Left lung (tissue), 10 donors: ENCODE data around the gene MYBPC1. TPM values are rescaled to one million over a fixed set of nuclear protein-coding genes. Genes with fewer than 3 reads are reported as not detected.

Source experiments
- ATAC-seq: fragments of 200-7000 bp; cut with Tn5 transposase; one replicate; pipeline ENCODE4 v1.9.1; 2020; ENCODE audit warnings: moderate library complexity
- DNase-seq, 4 donors: peaks; one replicate each; pipeline ENCODE4 v3.0.0-alpha.2; 2013 to 2020
- H3K27ac ChIP-seq, 2 donors: fragments of 200-600 bp; sonication (generic) in 1 of 2; one replicate each; pipeline versions ENCODE4 v1.5.0 to v1.8.0; 2020 to 2021
- H3K27me3 ChIP-seq, 2 donors: fragments of 200-600 bp; sonication (generic) in 1 of 2; one replicate each; pipeline versions ENCODE4 v1.5.0 to v1.8.0; 2020 to 2021
- H3K36me3 ChIP-seq, 2 donors: fragments of 200-600 bp; sonication (generic) in 1 of 2; one replicate each; pipeline versions ENCODE4 v1.5.0 to v1.8.0; 2020 to 2021
- H3K4me1 ChIP-seq, 2 donors: fragments of 200-600 bp; one replicate each; pipeline ENCODE4 v1.8.0; 2021
- H3K4me3 ChIP-seq, 2 donors: fragments of 200-600 bp; sonication (generic) in 1 of 2; one replicate each; pipeline versions ENCODE4 v1.5.0 to v1.8.0; 2020 to 2021; ENCODE audit warnings: mild to moderate bottlenecking in 1 of 2
- H3K9me3 ChIP-seq, 2 donors: fragments of 200-600 bp; sonication (generic) in 1 of 2; one replicate each; pipeline versions ENCODE4 v1.5.0 to v1.8.0; 2020 to 2021
- CTCF ChIP-seq, 2 donors: fragments of 200-600 bp; sonication (generic) in 1 of 2; IDR thresholded peaks; one replicate each; pipeline versions ENCODE4 v1.5.0 to v1.8.0; 2021; ENCODE audit warnings: antibody characterized with exemption in 2 of 2
- intact Hi-C, 2 donors: fragments of 100-400 bp; cut with DNase I; formaldehyde crosslinking; loops; one replicate each; pipeline versions ENCODE4 v1.11.2 to v1.14.2; 2022
- polyA plus RNA-seq, 6 donors: library from polyadenylated mRNA; unstranded; fragments of 120-200 nt; gene quantifications; one replicate each; pipeline ENCODE4 v1.2.1, GENCODE V29; 2013; ENCODE audit not compliant: insufficient read length in 6 of 6
- total RNA-seq, 2 donors: library from RNA; stranded (reverse); fragmentation: NEBNext Ultra II Directional; extraction: Animal tissue kit (Norgen Biotek cat#: 25700); gene quantifications; one replicate each; pipeline ENCODE4 v1.2.1, GENCODE V29; 2021
- donor health status: DM: no; HTN: yes; CAD: no.
- donor health status: DM: no; HTN: no; CAD: no.

Gene MYBPC1
- total and polyA plus RNA-seq, 8 donors = 0.06 to 0.24 (median 0.17) TPM; not detected in 3

DNA sequence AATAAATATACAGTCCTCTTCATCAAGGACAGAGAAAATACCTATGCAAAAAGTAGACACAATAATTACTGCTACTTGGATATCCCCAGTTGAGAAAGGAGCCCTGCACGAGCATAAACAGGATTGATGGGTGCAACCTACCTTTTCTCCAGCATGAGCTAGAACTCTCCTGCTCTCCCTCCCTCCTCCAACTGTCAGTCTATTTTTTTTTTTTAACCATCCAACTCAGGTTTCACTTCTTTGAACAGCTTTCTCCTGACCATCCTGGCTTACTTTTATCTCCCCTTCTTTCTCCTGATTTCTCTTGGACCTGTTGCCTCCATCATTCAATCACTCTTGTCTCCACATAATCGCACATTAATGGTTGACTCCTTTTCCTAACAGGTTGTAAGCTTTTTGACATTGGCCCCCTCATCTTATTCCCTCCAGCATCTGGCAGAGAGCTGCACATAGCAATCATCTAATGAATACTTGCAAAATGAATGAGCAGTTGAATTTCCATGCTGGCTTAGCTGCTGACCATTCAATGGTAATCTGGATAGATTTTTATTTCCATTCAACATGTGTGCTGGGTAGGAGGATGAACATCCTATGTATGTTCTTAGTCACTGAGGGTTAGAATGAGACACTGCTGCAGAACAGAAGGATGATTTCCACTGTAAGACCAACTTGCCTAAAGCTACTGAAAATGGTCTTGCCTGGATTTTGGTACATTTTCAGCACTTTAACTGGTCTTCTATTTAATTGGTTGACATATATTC, 24.4 kb downstream of the MYBPC1 start:
- H3K4me3 ChIP-seq = no peak overlapping the region
- no peaks in the 10 kb centered on the region for H3K9me3 ChIP-seq

GRCh38 chr12:101619858-101620761, 25.3 kb downstream of the MYBPC1 start:
- Histone ChIP-seq H3K27me3 (no peaks in the 10 kb centered on the region), H3K27ac (no peak overlapping the region), H3K4me3 (no peak overlapping the region), H3K4me1 (peaks cover 2 to 37% of the 10 kb centered on the region in 2 donors), H3K9me3 (no peaks in the 10 kb centered on the region), H3K36me3 (no peaks in the 10 kb centered on the region)
- ATAC-seq (no peak), DNase-seq (peak in 1 of 4 donors; percentile 26)
- TF ChIP-seq CTCF (IDR thresholded peaks at IDR 0.05) = no peak
- intact Hi-C loops = no loop called here

More for the DNA sequence above, 24.4 kb downstream of the MYBPC1 start:
- intact Hi-C loops = no loop called here
- Histone ChIP-seq H3K27ac (no peak overlapping the region), H3K4me1 (peaks cover 4 to 39% of the 10 kb centered on the region in 2 donors), H3K27me3 (no peaks in the 10 kb centered on the region), H3K36me3 (no peaks in the 10 kb centered on the region)
- no peak for ATAC-seq
- DNase-seq = no peak
- no peak for TF ChIP-seq CTCF (IDR thresholded peaks at IDR 0.05)

DNA sequence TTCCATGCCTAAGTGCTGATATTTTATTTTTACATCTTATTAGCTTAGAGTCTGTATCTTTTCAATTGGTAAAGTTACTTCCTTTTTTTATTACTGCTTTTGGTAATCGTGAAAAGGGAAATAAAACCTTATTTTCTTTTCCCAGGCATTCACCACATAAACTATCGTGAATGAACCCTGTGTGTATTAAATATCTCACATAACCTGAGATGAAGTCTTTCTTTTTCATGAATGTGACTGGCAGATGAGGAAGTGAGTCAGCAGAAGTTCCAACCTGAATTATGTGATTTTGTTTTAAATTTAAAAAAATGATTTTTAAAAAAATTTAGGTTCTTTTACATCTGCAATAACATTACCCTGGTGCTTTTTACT, 26.0 kb downstream of the MYBPC1 start:
- Histone ChIP-seq H3K27ac (no peak overlapping the region), H3K4me3 (no peak overlapping the region), H3K36me3 (no peaks in the 10 kb centered on the region), H3K4me1 (peaks cover 0 to 33% of the 10 kb centered on the region in 2 donors), H3K9me3 (no peaks in the 10 kb centered on the region), H3K27me3 (no peaks in the 10 kb centered on the region)
- intact Hi-C loops = no loop called here
- TF ChIP-seq CTCF (IDR thresholded peaks at IDR 0.05) = no peak
- no peak for DNase-seq
- ATAC-seq = no peak

DNA sequence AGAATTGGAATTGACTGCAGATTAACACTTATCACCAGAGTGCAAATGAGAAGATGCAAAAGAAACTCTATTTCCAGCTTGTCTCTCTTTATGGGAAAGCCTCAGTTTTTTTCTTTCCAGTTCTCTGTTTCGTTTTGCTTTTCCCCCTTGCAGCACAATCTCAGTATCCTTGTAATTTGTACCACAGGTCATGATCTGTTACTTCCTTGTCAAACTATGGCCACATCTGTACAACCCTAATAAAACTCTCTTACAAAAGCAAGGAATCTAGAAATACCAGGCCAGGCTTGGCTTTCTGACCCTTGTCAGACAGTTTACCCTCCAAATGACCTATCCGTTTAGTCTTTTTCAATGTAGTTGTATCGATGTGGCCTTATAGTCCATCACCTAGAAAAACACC, 33.9 kb downstream of the MYBPC1 start:
- intact Hi-C loops = no loop called here
- DNase-seq (no peak), ATAC-seq (no peak)
- H3K27me3 ChIP-seq = no peaks in the 10 kb centered on the region
- H3K36me3 ChIP-seq = no peaks in the 10 kb centered on the region
- no peak overlapping the region for H3K4me3 ChIP-seq
- H3K9me3 ChIP-seq = no peaks in the 10 kb centered on the region
- no peak overlapping the region for H3K27ac ChIP-seq
- TF ChIP-seq CTCF (IDR thresholded peaks at IDR 0.05) = no peak
- H3K4me1 ChIP-seq = no peaks in the 10 kb centered on the region

DNA sequence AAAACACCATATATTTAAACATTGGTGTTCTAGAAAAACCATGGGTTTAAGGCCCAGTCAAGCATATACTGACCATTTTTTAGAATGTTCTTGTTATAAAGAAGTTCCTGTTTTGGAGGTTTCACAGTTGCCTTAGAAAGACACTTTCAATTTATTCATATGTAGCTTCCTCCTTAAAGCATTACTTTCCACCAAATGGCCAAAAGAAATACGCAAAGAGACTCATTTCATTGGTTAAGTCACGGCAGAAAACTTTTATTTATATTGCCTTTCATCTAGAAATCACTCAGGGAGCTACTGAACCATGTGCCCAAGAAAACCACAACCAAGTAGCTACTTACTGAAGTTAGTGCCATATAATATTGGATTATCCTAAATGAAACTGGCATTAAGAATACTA, 40.0 kb downstream of the MYBPC1 start:
- Histone ChIP-seq H3K27ac (no peak overlapping the region), H3K27me3 (no peaks in the 10 kb centered on the region), H3K4me1 (peaks cover 0 to 4% of the 10 kb centered on the region in 2 donors), H3K9me3 (no peaks in the 10 kb centered on the region), H3K4me3 (no peak overlapping the region), H3K36me3 (no peaks in the 10 kb centered on the region)
- DNase-seq (no peak), ATAC-seq (peak; percentile 30)
- no peak for TF ChIP-seq CTCF (IDR thresholded peaks at IDR 0.05)
- intact Hi-C loops = no loop called here
